ENCODE results near the gene TP53AIP1. TPM values are rescaled to one million over a fixed set of nuclear protein-coding genes. Genes with fewer than 3 reads are reported as not detected.
A peak's percentile ranks its signal among the peaks of the same experiment; 100 is the strongest.
"Not testable (repeated sequence)": the region's sequence is repeated elsewhere in the genome, so short reads cannot be mapped to it uniquely, and the experiment has no call there.

Gene TP53AIP1
- total and polyA plus RNA-seq, 2 experiments from 2014 or later, result 0.83 TPM; not detected in 1

GRCh38 chr11:128924104-128924503, 18.6 kb downstream of the TP53AIP1 start:
- no peaks in the 10 kb centered on the region for H3K36me3 ChIP-seq
- no peak overlapping the region for H3K4me3 ChIP-seq
- no peaks in the 10 kb centered on the region for H3K9me3 ChIP-seq (ENCODE audit: low read depth)
- no peak for DNase-seq (ENCODE audit: low read depth in 1 of 2, low spot score in 1 of 2)
- no peak overlapping the region for H3K27ac ChIP-seq
- peaks cover 13% of the 10 kb centered on the region for H3K27me3 ChIP-seq
- TF ChIP-seq CTCF (IDR thresholded peaks at IDR 0.05; ENCODE audit: low read depth, low read length), result no peak
- H3K4me1 ChIP-seq (ENCODE audit: low read depth), result peaks cover 25% of the 10 kb centered on the region

GRCh38 chr11:128921793-128922192, 20.9 kb downstream of the TP53AIP1 start:
- H3K36me3 ChIP-seq, result no peaks in the 10 kb centered on the region
- no peaks in the 10 kb centered on the region for H3K9me3 ChIP-seq (ENCODE audit: low read depth)
- peaks cover 20% of the 10 kb centered on the region for H3K4me1 ChIP-seq (ENCODE audit: low read depth)
- TF ChIP-seq CTCF (IDR thresholded peaks at IDR 0.05; ENCODE audit: low read depth, low read length), result no peak
- H3K27ac ChIP-seq, result no peak overlapping the region
- no peak overlapping the region for H3K4me3 ChIP-seq
- peaks cover 7% of the 10 kb centered on the region for H3K27me3 ChIP-seq
- no peak for DNase-seq (ENCODE audit: low read depth in 1 of 2, low spot score in 1 of 2)

DNA sequence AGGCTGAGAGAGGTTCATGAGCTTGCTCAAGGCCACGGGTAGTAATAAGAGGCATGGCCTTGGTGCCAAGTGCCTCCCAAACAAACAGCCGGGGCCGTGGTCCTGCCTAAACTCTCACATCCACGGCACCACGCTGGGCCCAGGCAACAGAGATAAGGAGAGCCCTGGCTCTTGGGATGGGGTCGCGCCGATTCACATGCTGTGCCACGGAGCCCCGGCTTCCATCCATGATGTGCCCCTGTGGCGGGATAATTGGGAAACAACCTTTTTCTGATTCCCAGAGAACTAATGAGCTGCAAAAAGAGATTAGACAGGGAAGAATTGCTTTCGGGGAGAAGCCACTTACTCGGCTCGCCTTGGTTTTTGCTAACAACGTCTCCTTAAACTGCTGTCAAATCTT, 22.0 kb downstream of the TP53AIP1 start:
- H3K4me3 ChIP-seq, result no peak overlapping the region
- peaks cover 11% of the 10 kb centered on the region for H3K4me1 ChIP-seq (ENCODE audit: low read depth)
- H3K9me3 ChIP-seq (ENCODE audit: low read depth), result no peaks in the 10 kb centered on the region
- H3K27me3 ChIP-seq, result no peaks in the 10 kb centered on the region
- TF ChIP-seq CTCF (IDR thresholded peaks at IDR 0.05; ENCODE audit: low read depth, low read length), result no peak
- no peak overlapping the region for H3K27ac ChIP-seq
- DNase-seq (ENCODE audit: low read depth in 1 of 2, low spot score in 1 of 2), result no peak
- no peaks in the 10 kb centered on the region for H3K36me3 ChIP-seq

- H3K27ac ChIP-seq, result peak overlapping the region; percentile 39
- not testable (repeated sequence) for H3K9me3 ChIP-seq (ENCODE audit: low read depth); DNase-seq (ENCODE audit: low read depth in 1 of 2, low spot score in 1 of 2); H3K36me3 ChIP-seq; H3K4me3 ChIP-seq; H3K27me3 ChIP-seq
- peaks cover 13% of the 10 kb centered on the region for H3K4me1 ChIP-seq (ENCODE audit: low read depth)
Measured at GRCh38 chr11:128919635-128920034, 23.0 kb downstream of the TP53AIP1 start.

- peak overlapping the region; percentile 39 for H3K27ac ChIP-seq
- no peak for TF ChIP-seq CTCF (IDR thresholded peaks at IDR 0.05; ENCODE audit: low read depth, low read length)
- peaks cover 14% of the 10 kb centered on the region for H3K4me1 ChIP-seq (ENCODE audit: low read depth)
- DNase-seq (ENCODE audit: low read depth in 1 of 2, low spot score in 1 of 2), result no peak
- peaks cover 6% of the 10 kb centered on the region for H3K36me3 ChIP-seq
- no peak overlapping the region for H3K4me3 ChIP-seq
- H3K27me3 ChIP-seq, result no peaks in the 10 kb centered on the region
- no peaks in the 10 kb centered on the region for H3K9me3 ChIP-seq (ENCODE audit: low read depth)
Measured at GRCh38 chr11:128919216-128919615, 23.5 kb downstream of the TP53AIP1 start.

- Histone ChIP-seq H3K27me3 (no peaks in the 10 kb centered on the region), H3K4me3 (no peak overlapping the region), H3K36me3 (peaks cover 23% of the 10 kb centered on the region), H3K4me1 (ENCODE audit: low read depth) (peaks cover 14% of the 10 kb centered on the region), H3K9me3 (ENCODE audit: low read depth) (no peaks in the 10 kb centered on the region), H3K27ac (no peak overlapping the region)
- no peak for TF ChIP-seq CTCF (IDR thresholded peaks at IDR 0.05; ENCODE audit: low read depth, low read length)
- DNase-seq (ENCODE audit: low read depth in 1 of 2, low spot score in 1 of 2), result no peak
Measured at GRCh38 chr11:128917144-128917724, 25.4 kb downstream of the TP53AIP1 start.
